Measurements from ENCODE around the gene RFTN1. TPM values are rescaled to one million over a fixed set of nuclear protein-coding genes. Genes with fewer than 3 reads are reported as not detected.

Gene RFTN1
- total and polyA plus RNA-seq, 8 donors, result 1.9 to 14.0 (median 2.9) TPM

DNA sequence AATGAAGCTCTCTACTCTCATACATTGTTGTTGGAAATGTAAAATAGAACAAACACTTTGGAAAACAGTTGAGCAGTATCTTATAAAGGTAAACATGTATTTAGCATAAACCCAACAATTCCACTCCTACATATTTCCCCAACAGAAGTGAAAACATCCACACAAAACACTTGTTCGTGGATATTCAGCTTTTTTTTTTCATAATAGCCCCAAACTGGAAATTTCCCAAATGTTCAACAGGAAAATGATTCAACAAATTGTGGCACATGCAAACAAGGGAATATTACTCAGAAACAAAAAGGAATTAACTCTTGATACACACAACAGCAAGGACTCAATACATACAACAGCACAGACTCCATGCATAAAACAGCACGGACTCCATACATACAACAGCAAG is 28.5 kb downstream of the RFTN1 start:
- Histone ChIP-seq H3K4me1 (peaks cover 0 to 6% (median 0%) of the 10 kb centered on the region in 3 donors), H3K27ac (no peak overlapping the region), H3K9me3 (no peaks in the 10 kb centered on the region), H3K27me3 (no peaks in the 10 kb centered on the region), H3K4me3 (no peak overlapping the region), H3K36me3 (no peaks in the 10 kb centered on the region)
- no peak for ATAC-seq
- WGBS, 2 donors, result 79 to 89% methylated on average over 2 of the region's 2 CpGs
- no peak for FAIRE-seq
- intact Hi-C loops (cut with DNase I), result no loop called here
- no peak for DNase-seq
- TF ChIP-seq, protein P1, sequence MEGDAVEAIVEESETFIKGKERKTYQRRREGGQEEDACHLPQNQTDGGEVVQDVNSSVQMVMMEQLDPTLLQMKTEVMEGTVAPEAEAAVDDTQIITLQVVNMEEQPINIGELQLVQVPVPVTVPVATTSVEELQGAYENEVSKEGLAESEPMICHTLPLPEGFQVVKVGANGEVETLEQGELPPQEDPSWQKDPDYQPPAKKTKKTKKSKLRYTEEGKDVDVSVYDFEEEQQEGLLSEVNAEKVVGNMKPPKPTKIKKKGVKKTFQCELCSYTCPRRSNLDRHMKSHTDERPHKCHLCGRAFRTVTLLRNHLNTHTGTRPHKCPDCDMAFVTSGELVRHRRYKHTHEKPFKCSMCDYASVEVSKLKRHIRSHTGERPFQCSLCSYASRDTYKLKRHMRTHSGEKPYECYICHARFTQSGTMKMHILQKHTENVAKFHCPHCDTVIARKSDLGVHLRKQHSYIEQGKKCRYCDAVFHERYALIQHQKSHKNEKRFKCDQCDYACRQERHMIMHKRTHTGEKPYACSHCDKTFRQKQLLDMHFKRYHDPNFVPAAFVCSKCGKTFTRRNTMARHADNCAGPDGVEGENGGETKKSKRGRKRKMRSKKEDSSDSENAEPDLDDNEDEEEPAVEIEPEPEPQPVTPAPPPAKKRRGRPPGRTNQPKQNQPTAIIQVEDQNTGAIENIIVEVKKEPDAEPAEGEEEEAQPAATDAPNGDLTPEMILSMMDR (IDR thresholded peaks at IDR 0.05), result no peak

DNA sequence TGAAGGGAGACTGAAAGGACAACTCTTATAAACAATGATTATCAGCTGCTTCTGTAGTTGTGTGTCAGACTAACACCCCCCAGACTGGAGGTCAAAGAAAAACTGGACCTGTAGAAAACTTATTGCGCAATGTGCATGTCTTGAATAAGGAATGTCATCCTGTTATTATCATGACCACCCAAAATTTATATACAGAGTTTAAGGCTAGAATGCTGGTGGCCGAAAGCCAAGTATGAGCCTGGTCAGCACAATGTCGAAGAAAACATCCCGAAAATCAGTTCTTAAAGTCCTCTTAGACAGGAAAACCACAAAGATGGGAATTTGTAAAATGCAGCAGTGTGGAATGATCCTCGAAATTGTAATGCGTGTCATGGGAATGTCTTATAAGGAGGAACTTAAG is 29.3 kb downstream of the RFTN1 start:
- H3K27ac ChIP-seq, result no peak overlapping the region
- H3K4me1 ChIP-seq, result peaks cover 0 to 6% (median 0%) of the 10 kb centered on the region in 3 donors
- no peaks in the 10 kb centered on the region for H3K27me3 ChIP-seq
- FAIRE-seq (no peak), DNase-seq (no peak), ATAC-seq (peak in 1 of 4 donors; percentile 18)
- H3K9me3 ChIP-seq, result no peaks in the 10 kb centered on the region
- TF ChIP-seq, protein P1 (IDR thresholded peaks at IDR 0.05), result no peak
- WGBS, 2 donors, result 81 to 86% methylated on average over 6 of the region's 6 CpGs
- H3K36me3 ChIP-seq, result no peaks in the 10 kb centered on the region
- intact Hi-C loops (cut with DNase I), result no loop called here
- no peak overlapping the region for H3K4me3 ChIP-seq

DNA sequence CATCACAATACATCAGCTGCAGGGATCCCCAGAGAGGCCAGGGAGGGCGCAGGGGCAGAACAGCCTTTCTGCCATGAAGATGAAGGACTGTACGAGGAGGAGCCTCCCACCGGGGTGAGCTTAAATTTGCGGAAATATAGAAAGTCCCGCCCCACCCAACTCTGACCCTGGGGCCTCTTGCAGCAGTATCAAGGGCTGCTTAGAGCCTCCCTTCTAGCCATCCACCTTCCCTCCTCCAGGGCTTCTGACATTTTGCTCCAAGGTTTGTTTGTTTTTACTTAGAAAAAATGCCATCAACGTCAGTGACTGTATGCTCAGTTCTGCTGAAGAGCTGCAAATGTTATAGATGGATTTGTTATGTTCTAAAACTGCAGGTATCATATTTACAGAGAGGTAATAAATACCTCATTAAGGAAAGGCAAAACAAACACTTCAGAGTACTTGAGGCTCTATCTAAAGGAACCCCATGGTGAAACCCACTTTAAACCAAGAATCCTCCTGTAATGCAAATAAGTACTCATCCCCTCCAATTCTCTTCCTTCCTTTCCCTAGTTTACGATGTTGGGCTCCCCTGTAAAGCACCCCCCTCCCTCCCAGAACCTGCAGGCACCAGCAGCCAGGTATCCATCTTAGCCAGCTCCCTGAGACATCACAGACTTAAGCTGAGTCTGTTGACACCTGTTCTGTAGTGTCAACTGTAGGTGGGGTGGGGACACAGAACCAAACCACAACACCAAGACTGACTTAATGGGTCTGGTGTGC is 30.5 kb downstream of the RFTN1 start:
- FAIRE-seq (no peak), ATAC-seq (peak in 2 of 4 donors; percentile 34 to 35), DNase-seq (no peak)
- no peak overlapping the region for H3K27ac ChIP-seq
- H3K4me3 ChIP-seq, result no peak overlapping the region
- intact Hi-C loops (cut with DNase I), result no loop called here
- no peaks in the 10 kb centered on the region for H3K36me3 ChIP-seq
- TF ChIP-seq, protein P1 (IDR thresholded peaks at IDR 0.05), result no peak
- H3K4me1 ChIP-seq, result peaks cover 0 to 6% (median 0%) of the 10 kb centered on the region in 3 donors
- no peaks in the 10 kb centered on the region for H3K27me3 ChIP-seq
- 46 to 54% methylated on average over 6 to 7 of the region's 7 CpGs for WGBS, 2 donors
- H3K9me3 ChIP-seq, result no peaks in the 10 kb centered on the region

DNA sequence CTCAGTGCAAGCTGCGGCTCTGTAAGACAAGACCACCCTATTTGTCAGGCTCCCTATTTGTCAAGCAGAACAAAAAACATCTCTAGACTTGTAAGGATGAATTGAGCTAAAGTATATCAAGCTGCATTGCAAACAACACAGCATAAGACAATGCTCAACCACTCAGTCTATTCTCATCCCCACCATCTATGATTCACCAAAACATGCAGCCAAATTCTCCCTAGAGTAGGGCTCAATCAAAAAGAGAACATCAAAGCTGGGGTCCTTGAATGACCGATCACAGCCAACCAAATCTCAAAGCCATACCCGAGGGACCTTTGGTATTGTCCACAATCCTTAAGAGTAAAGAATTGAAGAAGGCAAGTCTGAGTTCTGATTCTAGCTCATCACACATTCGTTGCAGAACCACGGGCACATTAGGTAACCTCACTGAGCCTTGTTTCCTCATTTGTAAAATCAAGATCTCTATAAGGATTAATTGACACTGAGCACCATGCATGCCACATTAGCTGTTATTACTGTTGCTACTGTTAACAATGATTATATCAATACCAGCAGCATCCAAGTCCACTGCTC is 31.2 kb downstream of the RFTN1 start:
- H3K36me3 ChIP-seq, result no peaks in the 10 kb centered on the region
- ATAC-seq, result no peak
- intact Hi-C loops (cut with DNase I), result no loop called here
- TF ChIP-seq, protein P1 (IDR thresholded peaks at IDR 0.05), result no peak
- no peaks in the 10 kb centered on the region for H3K27me3 ChIP-seq
- 84 to 88% methylated on average over 5 of the region's 5 CpGs for WGBS, 2 donors
- no peak overlapping the region for H3K27ac ChIP-seq
- H3K9me3 ChIP-seq, result no peaks in the 10 kb centered on the region
- no peak for FAIRE-seq
- H3K4me3 ChIP-seq, result no peak overlapping the region
- H3K4me1 ChIP-seq, result peaks cover 0 to 6% (median 0%) of the 10 kb centered on the region in 3 donors
- DNase-seq, result no peak

DNA sequence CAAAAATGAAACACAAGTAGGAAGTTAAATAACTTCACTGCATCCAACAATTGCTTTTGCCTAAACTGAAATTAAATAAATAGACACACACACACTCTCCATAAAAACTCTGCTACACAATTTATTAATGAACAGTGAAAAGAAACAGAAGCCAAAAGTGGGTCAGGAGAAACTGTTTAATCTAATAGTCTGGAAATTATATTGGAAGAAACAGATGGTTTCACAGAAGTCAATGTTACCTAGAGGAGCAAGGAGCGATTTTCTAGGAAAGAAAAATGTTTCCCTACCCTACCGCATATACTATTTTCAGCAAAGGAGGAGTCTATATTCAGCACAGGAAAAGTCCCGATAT is 32.0 kb downstream of the RFTN1 start:
- Histone ChIP-seq H3K27ac (peak overlapping the region in 1 of 4 donors; percentile 13), H3K4me1 (peaks cover 0 to 6% (median 0%) of the 10 kb centered on the region in 3 donors), H3K36me3 (no peaks in the 10 kb centered on the region), H3K4me3 (no peak overlapping the region), H3K9me3 (no peaks in the 10 kb centered on the region), H3K27me3 (no peaks in the 10 kb centered on the region)
- intact Hi-C loops (cut with DNase I), result no loop called here
- no peak for DNase-seq
- no peak for FAIRE-seq
- TF ChIP-seq, protein P1 (IDR thresholded peaks at IDR 0.05), result no peak
- ATAC-seq, result no peak
- WGBS, 2 donors, result 64 to 79% methylated on average over 3 of the region's 3 CpGs

All from pancreas (tissue), 10 donors.